ENCODE measurements around the gene ZBTB33.

ZBTB33 gene

GRCh38 chrX:120287513-120288112 lies 37.0 kb downstream of the ZBTB33 start:
- no peak for TF ChIP-seq CTCF (IDR thresholded peaks at IDR 0.05)

- no peak for TF ChIP-seq CTCF (IDR thresholded peaks at IDR 0.05)
Observed at GRCh38 chrX:120290107-120290506, 39.5 kb downstream of the ZBTB33 start.

GRCh38 chrX:120291211-120291610 lies 40.6 kb downstream of the ZBTB33 start:
- no peak for TF ChIP-seq CTCF (IDR thresholded peaks at IDR 0.05)

- no peak for TF ChIP-seq CTCF (IDR thresholded peaks at IDR 0.05)
Observed at GRCh38 chrX:120293015-120293414, 42.4 kb downstream of the ZBTB33 start.

- no peak for TF ChIP-seq CTCF (IDR thresholded peaks at IDR 0.05)
Observed at GRCh38 chrX:120294651-120295050, 44.0 kb downstream of the ZBTB33 start.

- TF ChIP-seq CTCF (IDR thresholded peaks at IDR 0.05) = no peak
Observed at GRCh38 chrX:120297923-120298322, 47.3 kb downstream of the ZBTB33 start.

GRCh38 chrX:120299928-120300327 lies 49.3 kb downstream of the ZBTB33 start:
- TF ChIP-seq CTCF (IDR thresholded peaks at IDR 0.05) = no peak

GRCh38 chrX:120301497-120301896 lies 50.9 kb downstream of the ZBTB33 start:
- TF ChIP-seq CTCF (IDR thresholded peaks at IDR 0.05) = no peak

Data from LNCAP (cell line).